ENCODE data around the gene ADISSP.

The ADISSP gene

DNA sequence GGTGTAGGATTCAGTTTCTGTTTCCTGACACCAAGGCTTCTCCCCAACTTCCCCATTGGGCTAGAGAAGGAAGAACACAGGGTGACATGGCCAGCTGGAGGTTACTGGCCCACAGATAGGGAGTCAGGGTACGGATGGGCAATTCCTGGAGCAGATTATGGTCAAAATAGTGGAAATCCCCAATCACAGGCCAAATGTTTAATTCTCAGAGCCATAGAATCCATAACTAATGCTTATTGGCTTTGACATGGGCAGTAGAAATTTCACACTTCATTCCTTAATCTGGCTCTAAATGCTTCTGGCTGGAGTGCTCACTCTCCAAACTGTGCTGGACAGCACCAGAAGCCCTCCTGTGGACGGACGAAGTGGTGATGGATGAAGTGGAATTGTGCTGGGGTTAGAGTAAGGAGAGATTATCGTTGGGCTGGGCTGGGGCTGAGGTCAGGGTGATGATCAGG lies 56.0 kb downstream of the ADISSP start:
- DNase-seq = no peak

DNA sequence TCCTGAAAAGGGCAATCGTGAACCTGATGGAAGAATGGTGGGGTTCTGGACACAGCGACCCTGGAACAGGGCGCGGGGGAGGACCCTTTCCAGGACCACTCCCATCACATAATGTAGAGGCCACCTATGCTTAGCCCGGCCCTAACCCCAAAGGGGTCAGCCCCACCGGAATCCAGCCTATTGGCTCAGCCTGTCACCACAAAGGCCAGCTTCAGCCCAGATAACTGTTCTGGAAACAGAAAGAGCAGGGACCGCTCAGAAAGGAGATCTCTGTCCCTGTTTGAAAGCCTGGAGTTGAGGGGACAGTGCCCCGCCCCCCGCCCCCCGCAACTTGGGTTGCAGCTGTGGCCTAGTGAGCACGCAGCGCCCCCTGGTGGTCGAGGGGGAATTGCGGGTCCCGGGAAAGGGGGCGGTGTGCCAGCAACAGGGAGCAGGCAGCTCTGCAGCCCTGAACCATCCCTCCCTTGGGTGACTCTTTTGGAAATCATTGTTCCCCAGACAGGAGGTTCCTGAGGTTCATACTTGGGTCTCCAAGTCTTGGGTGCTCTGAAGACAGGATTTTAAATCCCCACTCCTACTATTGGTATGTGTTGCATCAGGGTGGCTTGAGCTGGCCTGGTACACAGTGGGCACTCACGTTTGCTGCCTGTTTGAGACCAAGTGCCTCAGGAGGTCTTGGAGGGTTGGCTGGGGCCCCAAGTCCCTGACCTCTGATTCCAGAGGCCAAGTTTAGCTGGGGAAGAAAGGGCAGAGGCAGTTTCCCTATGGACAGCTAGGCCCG lies 56.7 kb downstream of the ADISSP start:
- peak; percentile 14 for DNase-seq

GRCh38 chr20:3710011-3710466 lies 57.5 kb downstream of the ADISSP start:
- no peak for DNase-seq

DNA sequence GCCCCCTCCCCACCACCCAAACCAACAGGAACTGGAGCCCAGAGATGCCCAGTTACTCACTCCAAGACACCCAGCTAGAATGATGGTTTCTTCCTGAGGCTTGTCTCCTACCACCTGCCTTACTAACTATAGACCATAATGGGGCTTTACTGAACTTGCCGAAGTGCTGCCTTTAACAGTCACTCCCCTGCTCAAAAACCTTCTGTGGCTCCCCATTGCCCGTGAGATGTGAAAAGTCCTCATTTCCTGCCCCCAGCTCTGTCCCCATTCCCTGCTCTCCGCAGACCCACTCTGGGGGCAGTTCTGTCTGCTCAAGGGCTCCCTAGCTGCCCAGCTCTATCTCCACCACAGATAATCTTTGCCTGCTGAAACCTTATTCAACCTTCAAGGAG lies 60.0 kb downstream of the ADISSP start:
- no peak for DNase-seq

- DNase-seq = no peak
These were observed 60.6 kb downstream of the ADISSP start for GRCh38 chr20:3706774-3707507.

DNA sequence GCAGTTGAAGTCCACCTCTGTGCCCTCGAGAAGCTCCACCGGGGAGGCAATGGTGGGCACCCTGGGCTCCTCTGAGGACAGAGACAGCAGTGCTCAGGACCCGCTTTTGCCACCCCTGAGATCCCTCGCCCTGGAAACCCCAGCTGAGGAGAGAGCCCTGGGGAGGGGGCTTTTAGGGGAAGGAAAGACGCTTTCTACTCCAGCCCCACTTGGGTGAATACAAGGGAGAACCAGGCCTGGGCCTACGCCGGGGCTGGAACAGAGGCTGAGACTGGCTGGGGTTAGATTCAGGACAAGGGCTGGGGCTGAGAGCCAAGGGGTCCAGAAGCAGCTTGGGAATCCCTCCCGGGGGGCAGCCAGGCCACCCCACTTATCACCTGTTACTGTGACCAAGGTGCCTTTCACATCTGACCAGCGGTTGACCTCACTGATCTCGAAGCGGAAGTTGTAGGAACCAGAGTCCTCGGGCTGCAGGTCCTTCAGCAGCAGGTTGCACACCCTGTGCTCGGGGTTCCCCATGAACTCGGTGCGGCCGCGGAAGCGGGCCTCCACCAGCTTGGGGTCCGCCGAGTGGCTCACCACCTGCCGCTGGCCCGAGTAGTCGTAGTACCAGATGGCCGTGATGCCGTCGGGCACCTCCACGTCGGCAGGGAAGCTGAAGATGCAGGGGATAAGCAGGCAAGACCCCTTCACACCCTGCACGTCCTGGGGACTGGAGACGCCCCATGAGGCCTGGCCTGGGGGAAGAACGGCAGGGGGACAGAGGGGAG lies 61.4 kb downstream of the ADISSP start:
- DNase-seq = no peak

DNA sequence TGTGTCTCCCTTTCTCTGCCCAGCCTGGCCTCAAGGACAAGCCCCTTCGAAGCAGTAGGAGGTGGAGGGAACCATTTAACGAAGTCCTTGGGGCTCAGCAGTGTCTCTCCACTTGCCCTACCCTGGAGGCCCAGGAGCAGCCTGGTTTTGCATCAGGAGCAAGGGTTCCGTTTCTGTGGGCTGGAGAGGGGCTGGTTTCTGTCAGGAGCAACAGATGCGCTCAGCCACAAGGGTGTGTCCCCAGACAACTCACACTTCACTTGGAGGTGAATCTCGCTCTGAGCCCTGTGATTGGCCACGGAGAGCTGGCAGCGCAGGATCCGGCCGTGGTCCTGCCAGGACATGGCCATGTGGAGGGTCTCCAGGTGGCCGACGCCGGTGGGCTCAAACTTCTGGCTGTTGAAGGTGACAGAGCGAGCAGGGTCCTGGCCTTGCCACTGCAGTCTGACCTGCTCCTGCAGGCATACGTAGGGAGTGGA lies 62.0 kb downstream of the ADISSP start:
- DNase-seq = no peak

GRCh38 chr20:3704087-3704486 lies 63.5 kb downstream of the ADISSP start:
- DNase-seq = no peak

Data from KG1 (cell line).